HG03064 (cell line): ENCODE results near the gene CA4.
"Not testable (repeated sequence)": the region's sequence is repeated elsewhere in the genome, so short reads cannot be mapped to it uniquely, and the experiment has no call there.

Experiments used
- ATAC-seq: cut with Tn5 transposase; IDR thresholded peaks from one replicate; pipeline ENCODE4 v1.9.1; 2021; ENCODE audit warnings: low read depth; ENCODE audit not compliant: unreplicated experiment

The CA4 gene

GRCh38 chr17:60149691-60150582 is at the start of gene CA4:
TSS of gene CA4 (plus strand) at chr17:60149973. CDS start at chr17:60150035, 62 bp downstream.
- no peak for ATAC-seq

- ATAC-seq, result not testable (repeated sequence)
Measured at GRCh38 chr17:60100577-60100976, 49.2 kb upstream of the CA4 start.

GRCh38 chr17:60102015-60102631 is 47.6 kb upstream of the CA4 start:
- not testable (repeated sequence) for ATAC-seq

- ATAC-seq, result no peak
Measured at GRCh38 chr17:60102632-60103096, 47.1 kb upstream of the CA4 start.

GRCh38 chr17:60103957-60104356 is 45.8 kb upstream of the CA4 start:
- ATAC-seq, result no peak

GRCh38 chr17:60106340-60107059 is 43.3 kb upstream of the CA4 start:
- ATAC-seq, result no peak

- no peak for ATAC-seq
Measured at GRCh38 chr17:60107526-60108257, 42.1 kb upstream of the CA4 start.

- not testable (repeated sequence) for ATAC-seq
Measured at GRCh38 chr17:60108309-60108708, 41.5 kb upstream of the CA4 start.

GRCh38 chr17:60108712-60109111 is 41.1 kb upstream of the CA4 start:
- no peak for ATAC-seq

GRCh38 chr17:60109161-60109560 is 40.6 kb upstream of the CA4 start:
- no peak for ATAC-seq

GRCh38 chr17:60110586-60110985 is 39.2 kb upstream of the CA4 start:
- ATAC-seq, result no peak

GRCh38 chr17:60111661-60112060 is 38.1 kb upstream of the CA4 start:
- not testable (repeated sequence) for ATAC-seq

GRCh38 chr17:60115364-60115763 is 34.4 kb upstream of the CA4 start:
- not testable (repeated sequence) for ATAC-seq

- ATAC-seq, result not testable (repeated sequence)
Measured at GRCh38 chr17:60116196-60116595, 33.6 kb upstream of the CA4 start.

GRCh38 chr17:60119162-60119561 is 30.6 kb upstream of the CA4 start:
- not testable (repeated sequence) for ATAC-seq

GRCh38 chr17:60119807-60120748 is 29.7 kb upstream of the CA4 start:
- ATAC-seq, result not testable (repeated sequence)

- ATAC-seq, result no peak
Measured at GRCh38 chr17:60127068-60128064, 22.4 kb upstream of the CA4 start.
